Stimulated activated naive CD8-positive, alpha-beta T cell treated with anti-CD3 and anti-CD28 coated beads, Interleukin-15, amount 100 ng/mL, for 72 hours (primary cell): ENCODE data around the gene SLC22A12.
A peak's percentile ranks its signal among the peaks of the same experiment; 100 is the strongest.

Experiments used
- ATAC-seq: fragments of 150-1000 bp; cut with Tn5 transposase; 2 replicates; pipeline ENCODE4 v1.10.0; 2021; ENCODE audit warnings: mild to moderate bottlenecking, moderate library complexity
- DNase-seq, 2 donors: peaks; one replicate each; pipeline ENCODE4 v3.0.0; 2021 to 2022
- H3K27ac Mint-ChIP-seq, 2 donors: one replicate each; pipeline ENCODE4 v1.8.0; 2022; ENCODE audit warnings: mild to moderate bottlenecking in 2 of 2, mixed read lengths in 2 of 2, moderate library complexity in 2 of 2
- H3K27me3 Mint-ChIP-seq: one replicate; pipeline ENCODE4 v1.8.0; 2022; ENCODE audit warnings: mixed read lengths
- H3K4me1 Mint-ChIP-seq: one replicate; pipeline ENCODE4 v1.8.0; 2022; ENCODE audit warnings: mild to moderate bottlenecking, mixed read lengths
- H3K4me3 Mint-ChIP-seq, 2 donors: one replicate each; pipeline ENCODE4 v1.8.0; 2022; ENCODE audit warnings: mild to moderate bottlenecking in 2 of 2, mixed read lengths in 2 of 2, moderate library complexity in 1 of 2
- H3K9me3 Mint-ChIP-seq, 2 donors: one replicate each; pipeline ENCODE4 v1.8.0; 2022; ENCODE audit warnings: mixed read lengths in 2 of 2

The SLC22A12 gene

GRCh38 chr11:64570341-64570740, 20.7 kb upstream of the SLC22A12 start:
- Mint-ChIP-seq H3K4me3 (no peak overlapping the region), H3K27me3 (no peaks in the 10 kb centered on the region), H3K9me3 (no peaks in the 10 kb centered on the region), H3K27ac (no peak overlapping the region), H3K4me1 (peaks cover 5% of the 10 kb centered on the region)
- ATAC-seq: no peak
- no peak for DNase-seq

DNA sequence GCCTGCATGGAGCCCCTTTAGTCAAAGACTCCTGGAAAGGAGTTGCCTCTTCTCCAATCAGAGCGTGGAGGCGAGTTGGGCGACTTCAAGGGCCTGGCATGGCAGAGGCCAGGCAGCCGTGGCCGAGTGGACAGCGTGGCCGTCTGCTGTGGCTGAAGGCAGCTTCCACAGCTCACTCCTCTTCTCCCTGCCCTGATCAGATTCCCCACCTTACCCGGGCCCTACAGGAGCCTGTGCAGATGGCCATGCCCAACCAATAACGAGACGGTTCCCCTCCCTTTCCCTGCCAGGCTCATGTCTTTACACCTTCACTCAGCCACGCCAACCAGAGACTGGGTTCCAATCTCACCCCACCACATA, 20.0 kb upstream of the SLC22A12 start:
- Mint-ChIP-seq H3K9me3 (no peaks in the 10 kb centered on the region), H3K27me3 (no peaks in the 10 kb centered on the region), H3K4me1 (peaks cover 5% of the 10 kb centered on the region), H3K4me3 (no peak overlapping the region), H3K27ac (no peak overlapping the region)
- ATAC-seq: no peak
- DNase-seq: no peak

- H3K4me3 Mint-ChIP-seq: no peak overlapping the region
- peaks cover 4% of the 10 kb centered on the region for H3K4me1 Mint-ChIP-seq
- ATAC-seq (no peak), DNase-seq (no peak)
- peak overlapping the region in 1 of 2 donors; percentile 2 for H3K27ac Mint-ChIP-seq
- no peaks in the 10 kb centered on the region for H3K9me3 Mint-ChIP-seq
- H3K27me3 Mint-ChIP-seq: no peaks in the 10 kb centered on the region
These were observed 19.5 kb upstream of the SLC22A12 start for GRCh38 chr11:64571410-64572091.

DNA sequence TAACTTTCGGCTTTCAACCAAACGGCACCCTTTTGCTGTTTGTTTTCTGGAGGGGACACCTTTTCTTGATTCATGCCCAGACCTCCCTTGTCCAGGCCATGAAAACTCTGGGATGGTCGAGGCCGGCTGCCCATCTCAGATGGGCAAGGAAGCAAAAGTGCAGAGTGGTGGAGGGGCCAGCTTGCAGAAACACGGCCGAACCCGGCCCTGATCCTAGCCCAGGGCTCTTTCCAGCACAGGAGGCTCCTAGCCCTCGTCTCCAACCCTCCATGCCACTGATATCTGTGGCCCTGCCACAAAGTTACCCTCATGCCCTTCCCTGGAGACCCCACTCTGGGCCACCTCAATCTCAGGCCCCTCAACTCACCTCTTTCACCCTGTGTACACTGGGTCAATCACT, 18.9 kb upstream of the SLC22A12 start:
- H3K9me3 Mint-ChIP-seq: no peaks in the 10 kb centered on the region
- H3K27ac Mint-ChIP-seq: no peak overlapping the region
- H3K4me3 Mint-ChIP-seq: no peak overlapping the region
- no peaks in the 10 kb centered on the region for H3K4me1 Mint-ChIP-seq
- H3K27me3 Mint-ChIP-seq: no peaks in the 10 kb centered on the region
- DNase-seq (no peak), ATAC-seq (no peak)

GRCh38 chr11:64577202-64577601, 13.8 kb upstream of the SLC22A12 start:
- no peak for ATAC-seq
- H3K9me3 Mint-ChIP-seq: no peaks in the 10 kb centered on the region
- no peaks in the 10 kb centered on the region for H3K4me1 Mint-ChIP-seq

DNA sequence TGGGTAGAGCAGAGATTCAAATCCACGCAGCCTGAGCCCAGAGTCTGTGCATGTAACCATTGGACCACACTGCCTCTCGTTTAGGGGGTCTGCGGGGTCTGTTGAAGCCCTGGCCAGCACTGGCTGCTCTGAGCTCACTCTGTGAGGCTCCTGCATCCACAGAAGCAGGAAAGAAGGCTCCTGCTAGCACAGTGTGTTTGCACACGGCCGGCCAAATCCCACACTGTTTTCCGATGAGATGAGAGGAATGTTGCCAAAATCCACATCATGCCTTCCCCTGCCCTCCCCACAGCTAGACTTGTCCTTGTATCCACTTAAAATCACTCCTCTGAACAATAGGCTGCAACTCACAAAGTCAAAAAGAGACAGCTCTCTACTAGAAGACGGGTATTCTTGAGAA, 10.6 kb upstream of the SLC22A12 start:
- Mint-ChIP-seq H3K4me1 (no peaks in the 10 kb centered on the region), H3K27me3 (no peaks in the 10 kb centered on the region), H3K4me3 (no peak overlapping the region), H3K27ac (no peak overlapping the region), H3K9me3 (no peaks in the 10 kb centered on the region)
- ATAC-seq (no peak), DNase-seq (no peak)

More at GRCh38 chr11:64577202-64577601, 13.8 kb upstream of the SLC22A12 start:
- Mint-ChIP-seq H3K4me3 (no peak overlapping the region), H3K27ac (no peak overlapping the region), H3K27me3 (no peaks in the 10 kb centered on the region)
- DNase-seq: no peak

DNA sequence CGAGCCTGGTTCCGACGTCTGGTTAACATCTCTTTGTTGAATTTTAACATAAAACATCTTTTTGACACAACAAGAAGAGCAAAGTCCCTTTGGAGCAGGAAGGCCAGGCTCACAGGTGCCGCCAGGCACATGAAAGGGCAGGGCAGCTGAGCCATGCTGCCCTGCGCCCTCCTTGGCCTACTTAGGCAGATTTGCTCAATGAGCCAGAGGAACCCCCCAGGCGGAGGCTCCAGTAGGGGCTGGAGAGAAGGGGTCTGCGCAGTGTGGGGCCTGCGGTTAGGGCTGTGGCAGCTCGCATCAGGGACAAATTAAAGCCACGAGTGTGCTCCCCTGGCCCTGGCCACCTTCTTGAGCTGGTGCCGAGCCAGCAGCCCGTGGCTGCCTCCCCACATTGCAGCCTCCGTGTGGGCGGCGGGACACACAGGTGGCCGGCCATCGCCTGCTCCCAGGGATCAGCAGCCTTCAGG, 9.9 kb upstream of the SLC22A12 start:
- Mint-ChIP-seq H3K4me3 (no peak overlapping the region), H3K9me3 (no peaks in the 10 kb centered on the region), H3K27ac (no peak overlapping the region), H3K27me3 (no peaks in the 10 kb centered on the region), H3K4me1 (no peaks in the 10 kb centered on the region)
- ATAC-seq (no peak), DNase-seq (no peak)

- Mint-ChIP-seq H3K27ac (no peak overlapping the region), H3K9me3 (peaks cover 4 to 7% of the 10 kb centered on the region in 2 donors), H3K27me3 (no peaks in the 10 kb centered on the region), H3K4me1 (no peaks in the 10 kb centered on the region), H3K4me3 (no peak overlapping the region)
- DNase-seq (no peak), ATAC-seq (no peak)
These were observed 8.1 kb upstream of the SLC22A12 start for GRCh38 chr11:64582885-64583284.

- H3K27ac Mint-ChIP-seq: no peak overlapping the region
- no peaks in the 10 kb centered on the region for H3K27me3 Mint-ChIP-seq
- H3K4me3 Mint-ChIP-seq: no peak overlapping the region
- DNase-seq (no peak), ATAC-seq (no peak)
- peaks cover 11 to 14% of the 10 kb centered on the region in 2 donors for H3K9me3 Mint-ChIP-seq
- H3K4me1 Mint-ChIP-seq: no peaks in the 10 kb centered on the region
These were observed 7.4 kb upstream of the SLC22A12 start for GRCh38 chr11:64583296-64584262.

GRCh38 chr11:64585150-64585549, 5.9 kb upstream of the SLC22A12 start:
- Mint-ChIP-seq H3K27ac (no peak overlapping the region), H3K4me3 (no peak overlapping the region), H3K4me1 (no peaks in the 10 kb centered on the region), H3K9me3 (peaks cover 16 to 25% of the 10 kb centered on the region in 2 donors), H3K27me3 (no peaks in the 10 kb centered on the region)
- ATAC-seq (no peak), DNase-seq (no peak)

DNA sequence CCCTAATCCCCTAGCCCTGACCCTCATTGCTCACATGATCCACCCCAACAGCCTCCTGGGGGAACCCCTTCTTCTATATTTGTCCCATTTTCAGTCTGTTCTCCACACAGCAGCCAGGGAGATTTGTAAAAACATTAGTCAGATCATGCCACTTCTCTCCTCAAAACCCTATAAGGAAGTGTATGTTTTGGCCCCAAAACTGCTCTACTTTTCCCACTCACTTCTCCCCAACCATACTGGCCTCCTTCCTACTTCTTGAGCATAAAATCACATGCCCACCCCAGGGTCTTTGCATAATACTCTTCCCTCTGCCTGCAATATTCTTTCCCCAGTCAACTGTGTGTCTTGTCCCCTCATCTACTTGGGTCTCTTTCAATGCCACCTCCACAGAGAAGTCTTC, 4.7 kb upstream of the SLC22A12 start:
- ATAC-seq (no peak), DNase-seq (no peak)
- Mint-ChIP-seq H3K27me3 (no peaks in the 10 kb centered on the region), H3K27ac (no peak overlapping the region), H3K9me3 (peaks cover 16 to 25% of the 10 kb centered on the region in 2 donors), H3K4me3 (no peak overlapping the region), H3K4me1 (no peaks in the 10 kb centered on the region)

DNA sequence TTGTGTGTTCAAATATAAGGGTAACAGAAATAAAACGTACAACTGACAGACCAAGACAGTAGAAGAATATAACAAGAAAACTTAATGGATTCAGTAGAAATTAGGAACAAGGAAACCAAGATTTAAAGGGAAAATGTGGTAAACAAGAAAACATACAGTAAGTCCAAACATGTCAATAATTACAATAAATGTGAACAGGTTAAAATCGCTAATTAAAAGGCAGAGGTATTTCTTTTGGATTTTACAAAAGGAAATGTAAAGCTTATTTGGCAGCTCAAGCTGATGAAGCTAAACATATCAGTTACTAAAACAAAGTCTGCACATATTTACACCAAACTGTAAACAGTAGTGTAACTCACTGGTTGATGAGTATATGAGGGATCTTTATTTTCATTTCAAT, 2.3 kb upstream of the SLC22A12 start:
- Mint-ChIP-seq H3K4me3 (no peak overlapping the region), H3K27ac (no peak overlapping the region), H3K4me1 (no peaks in the 10 kb centered on the region), H3K27me3 (no peaks in the 10 kb centered on the region), H3K9me3 (peaks cover 16 to 25% of the 10 kb centered on the region in 2 donors)
- ATAC-seq (no peak), DNase-seq (no peak)

GRCh38 chr11:64591257-64592233, 525 bp downstream of the SLC22A12 start:
- Mint-ChIP-seq H3K4me1 (no peaks in the 10 kb centered on the region), H3K9me3 (peaks cover 16 to 25% of the 10 kb centered on the region in 2 donors), H3K4me3 (no peak overlapping the region), H3K27me3 (no peaks in the 10 kb centered on the region), H3K27ac (peak overlapping the region in 1 of 2 donors; percentile 61)
- ATAC-seq: no peak
- no peak for DNase-seq

DNA sequence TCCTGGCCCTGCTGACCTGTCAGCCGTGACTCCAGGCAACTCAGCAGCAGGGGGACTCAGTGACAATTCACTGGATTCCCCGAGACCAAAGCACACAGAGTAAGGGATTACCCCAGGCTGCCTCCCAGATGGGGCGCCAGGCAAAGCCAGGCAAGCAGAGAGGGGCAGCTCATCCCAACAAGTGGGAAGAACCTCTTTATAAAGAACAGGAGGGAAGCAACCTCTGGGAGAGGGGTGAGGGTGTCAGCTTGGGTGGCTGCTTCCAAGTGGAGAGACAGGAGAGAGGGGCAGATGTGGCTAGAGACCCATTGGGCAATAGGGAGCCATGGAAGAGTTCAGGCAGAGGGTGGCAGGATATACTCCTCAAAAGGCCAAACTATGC, 1.2 kb downstream of the SLC22A12 start:
- Mint-ChIP-seq H3K4me3 (no peak overlapping the region), H3K4me1 (no peaks in the 10 kb centered on the region), H3K9me3 (peaks cover 16 to 25% of the 10 kb centered on the region in 2 donors), H3K27ac (peak overlapping the region in 1 of 2 donors; percentile 61), H3K27me3 (no peaks in the 10 kb centered on the region)
- ATAC-seq (no peak), DNase-seq (no peak)

DNA sequence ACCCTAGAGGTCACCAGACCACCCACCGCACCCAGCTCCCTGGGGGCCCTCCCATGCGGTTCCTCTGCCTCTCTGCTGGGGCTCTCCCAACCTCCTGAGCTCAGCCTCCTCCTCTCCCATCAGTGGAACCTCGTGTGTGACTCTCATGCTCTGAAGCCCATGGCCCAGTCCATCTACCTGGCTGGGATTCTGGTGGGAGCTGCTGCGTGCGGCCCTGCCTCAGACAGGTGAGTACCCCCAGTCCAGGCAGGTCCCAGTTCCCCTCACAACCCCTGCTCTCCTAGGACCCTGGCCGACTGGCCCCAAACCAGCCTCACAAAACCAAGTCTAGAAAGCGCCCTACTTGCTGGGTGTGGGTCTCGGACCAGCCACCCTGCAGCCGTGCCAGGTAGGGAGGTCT, 1.6 kb downstream of the SLC22A12 start:
- peak overlapping the region in 1 of 2 donors; percentile 51 for H3K27ac Mint-ChIP-seq
- ATAC-seq: no peak
- no peak for DNase-seq
- no peaks in the 10 kb centered on the region for H3K27me3 Mint-ChIP-seq
- no peak overlapping the region for H3K4me3 Mint-ChIP-seq
- peaks cover 14 to 21% of the 10 kb centered on the region in 2 donors for H3K9me3 Mint-ChIP-seq
- no peaks in the 10 kb centered on the region for H3K4me1 Mint-ChIP-seq
